Neural progenitor cell (in vitro differentiated cells): Measurements from ENCODE around the gene RYR3. TPM values are rescaled to one million over a fixed set of nuclear protein-coding genes. Genes with fewer than 3 reads are reported as not detected.
A peak's percentile ranks its signal among the peaks of the same experiment; 100 is the strongest.

Source experiments
- DNase-seq: peaks from one replicate; pipeline ENCODE4 v3.0.0-alpha.2; 2016; ENCODE audit warnings: low spot score
- H2AFZ ChIP-seq: fragments of 200-600 bp; sonication (generic); replicated peaks from 2 replicates; pipeline ENCODE4 v1.6.1; 2016; ENCODE audit warnings: antibody characterized with exemption
- H3F3A ChIP-seq: fragments of 200-600 bp; sonication (generic); 2 replicates; pipeline ENCODE4 v1.6.1; 2016; ENCODE audit warnings: antibody characterized with exemption, low read depth
- H3K27ac ChIP-seq: fragments of 200-600 bp; sonication (generic); 2 replicates; pipeline ENCODE4 v1.5.1; 2016; ENCODE audit warnings: mild to moderate bottlenecking
- H3K27me3 ChIP-seq: fragments of 200-600 bp; sonication (generic); 2 replicates; pipeline ENCODE4 v1.6.1; 2016; ENCODE audit warnings: mild to moderate bottlenecking, moderate library complexity
- H3K36me3 ChIP-seq: fragments of 200-600 bp; sonication (generic); 2 replicates; pipeline ENCODE4 v1.5.1; 2016
- H3K4me1 ChIP-seq: fragments of 200-600 bp; sonication (generic); 2 replicates; pipeline ENCODE4 v1.6.1; 2016; ENCODE audit warnings: mixed run types
- H3K4me2 ChIP-seq: fragments of 200-600 bp; sonication (generic); 2 replicates; pipeline ENCODE4 v1.6.1; 2016
- H3K4me3 ChIP-seq: fragments of 200-600 bp; sonication (generic); 2 replicates; pipeline ENCODE4 v1.5.1; 2016
- H3K79me2 ChIP-seq: fragments of 200-600 bp; sonication (generic); 2 replicates; pipeline ENCODE4 v1.6.1; 2016; ENCODE audit warnings: low read depth
- H3K9ac ChIP-seq: fragments of 200-600 bp; sonication (generic); 2 replicates; pipeline ENCODE4 v1.6.1; 2016
- H3K9me3 ChIP-seq: fragments of 200-600 bp; sonication (generic); 2 replicates; pipeline ENCODE4 v1.5.1; 2016; ENCODE audit warnings: low read depth
- H4K20me1 ChIP-seq: fragments of 200-600 bp; sonication (generic); 2 replicates; pipeline ENCODE4 v1.6.1; 2016; ENCODE audit warnings: low read depth
- H3K27ac Mint-ChIP-seq: 3 replicates; pipeline ENCODE4 v1.8.0; 2021; ENCODE audit warnings: mixed read lengths
- H3K27me3 Mint-ChIP-seq: 2 replicates; pipeline ENCODE4 v1.8.0; 2022; ENCODE audit warnings: low read depth, mild to moderate bottlenecking, inconsistent platforms, moderate library complexity, mixed read lengths; ENCODE audit not compliant: insufficient read depth
- H3K36me3 Mint-ChIP-seq: 3 replicates; pipeline ENCODE4 v1.8.0; 2021; ENCODE audit warnings: mixed read lengths
- H3K4me1 Mint-ChIP-seq: 3 replicates; pipeline ENCODE4 v1.8.0; 2021; ENCODE audit warnings: mixed read lengths
- H3K4me3 Mint-ChIP-seq: 3 replicates; pipeline ENCODE4 v1.8.0; 2021; ENCODE audit warnings: mild to moderate bottlenecking, moderate library complexity, mixed read lengths
- H3K9me3 Mint-ChIP-seq: 3 replicates; pipeline ENCODE4 v1.8.0; 2020; ENCODE audit warnings: mixed read lengths
- EZH2 ChIP-seq: fragments of 200-600 bp; sonication (generic); IDR thresholded peaks from 2 replicates; pipeline ENCODE4 v1.6.1; 2017; ENCODE audit warnings: antibody characterized with exemption, mild to moderate bottlenecking, moderate library complexity
- EZH2phosphoT487 ChIP-seq: fragments of 200-600 bp; sonication (generic); IDR thresholded peaks from 2 replicates; pipeline ENCODE4 v1.6.1; 2017; ENCODE audit warnings: antibody characterized with exemption
- total RNA-seq: library from RNA; depleted of rRNA; stranded (reverse); fragments of >200 nt; gene quantifications from 2 replicates; pipeline ENCODE4 v1.2.3, GENCODE V29; 2015; ENCODE audit warnings: low replicate concordance
- TF ChIP-seq, protein P1 (sequence below): fragments of 200-600 bp; sonication (generic); IDR thresholded peaks from 2 replicates; pipeline ENCODE4 v1.5.1; 2017; ENCODE audit warnings: antibody characterized with exemption, mild to moderate bottlenecking

The RYR3 gene
- total RNA-seq, 1 donor from 2014 or later: 2.1 TPM

DNA sequence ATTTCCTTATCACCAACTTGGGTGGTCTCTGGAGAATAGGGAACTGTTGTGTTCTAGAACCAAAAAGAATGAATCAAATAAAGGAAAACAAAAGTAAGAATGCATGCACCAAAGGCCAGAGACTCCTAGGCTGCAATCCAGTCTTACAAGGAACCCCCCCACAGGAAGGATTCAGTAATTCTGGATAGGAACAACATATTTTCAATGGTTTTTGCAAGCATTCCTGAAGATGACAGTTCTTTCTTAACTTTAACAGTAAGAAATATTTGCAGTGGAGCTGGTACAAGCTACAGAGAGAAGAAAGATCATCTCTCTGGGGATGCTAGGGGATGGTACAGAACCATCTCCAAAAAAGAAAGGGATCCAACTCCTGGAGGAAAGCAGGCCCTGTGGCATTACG, 541.3 kb downstream of the RYR3 start:
- Histone ChIP-seq H3K9ac (no peak overlapping the region), H3K4me1 (no peaks in the 10 kb centered on the region), H3F3A (no peaks in the 10 kb centered on the region), H3K9me3 (no peaks in the 10 kb centered on the region), H3K79me2 (no peaks in the 10 kb centered on the region), H3K36me3 (no peaks in the 10 kb centered on the region), H3K27ac (no peak overlapping the region), H2AFZ (no peak overlapping the region), H3K4me3 (no peak overlapping the region), H4K20me1 (no peaks in the 10 kb centered on the region), H3K4me2 (no peak overlapping the region), H3K27me3 (no peaks in the 10 kb centered on the region)
- no peaks in the 10 kb centered on the region for H3K27me3 Mint-ChIP-seq
- no peak for TF ChIP-seq EZH2
- TF ChIP-seq EZH2phosphoT487: no peak
- TF ChIP-seq, protein P1, sequence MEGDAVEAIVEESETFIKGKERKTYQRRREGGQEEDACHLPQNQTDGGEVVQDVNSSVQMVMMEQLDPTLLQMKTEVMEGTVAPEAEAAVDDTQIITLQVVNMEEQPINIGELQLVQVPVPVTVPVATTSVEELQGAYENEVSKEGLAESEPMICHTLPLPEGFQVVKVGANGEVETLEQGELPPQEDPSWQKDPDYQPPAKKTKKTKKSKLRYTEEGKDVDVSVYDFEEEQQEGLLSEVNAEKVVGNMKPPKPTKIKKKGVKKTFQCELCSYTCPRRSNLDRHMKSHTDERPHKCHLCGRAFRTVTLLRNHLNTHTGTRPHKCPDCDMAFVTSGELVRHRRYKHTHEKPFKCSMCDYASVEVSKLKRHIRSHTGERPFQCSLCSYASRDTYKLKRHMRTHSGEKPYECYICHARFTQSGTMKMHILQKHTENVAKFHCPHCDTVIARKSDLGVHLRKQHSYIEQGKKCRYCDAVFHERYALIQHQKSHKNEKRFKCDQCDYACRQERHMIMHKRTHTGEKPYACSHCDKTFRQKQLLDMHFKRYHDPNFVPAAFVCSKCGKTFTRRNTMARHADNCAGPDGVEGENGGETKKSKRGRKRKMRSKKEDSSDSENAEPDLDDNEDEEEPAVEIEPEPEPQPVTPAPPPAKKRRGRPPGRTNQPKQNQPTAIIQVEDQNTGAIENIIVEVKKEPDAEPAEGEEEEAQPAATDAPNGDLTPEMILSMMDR: no peak
- no peaks in the 10 kb centered on the region for H3K9me3 Mint-ChIP-seq
- H3K4me1 Mint-ChIP-seq: peaks cover 2% of the 10 kb centered on the region
- DNase-seq: peak; percentile 12
- H3K4me3 Mint-ChIP-seq: no peak overlapping the region
- H3K27ac Mint-ChIP-seq: no peak overlapping the region
- no peaks in the 10 kb centered on the region for H3K36me3 Mint-ChIP-seq

DNA sequence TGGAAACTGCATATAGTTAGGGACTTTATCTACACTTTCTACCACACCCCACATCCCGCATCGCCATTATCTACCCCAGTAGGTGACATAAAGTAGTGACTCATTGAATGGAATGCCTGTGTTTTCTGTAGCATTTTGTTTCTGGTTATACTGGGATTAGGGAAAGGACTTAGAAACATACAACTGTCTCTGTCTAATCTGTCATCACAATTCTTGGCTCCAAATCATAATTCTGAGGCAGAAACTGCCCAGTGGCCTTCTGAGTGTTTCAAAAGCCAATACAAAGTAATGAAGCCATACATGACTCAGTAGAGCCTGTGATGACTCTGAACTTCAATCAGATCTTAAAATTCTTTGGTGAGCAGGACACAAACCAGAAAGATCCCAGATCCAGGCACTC, 541.8 kb downstream of the RYR3 start:
- no peaks in the 10 kb centered on the region for H3K4me1 Mint-ChIP-seq
- H4K20me1 ChIP-seq: no peaks in the 10 kb centered on the region
- H3K9ac ChIP-seq: no peak overlapping the region
- no peak overlapping the region for H3K27ac ChIP-seq
- no peaks in the 10 kb centered on the region for H3K36me3 ChIP-seq
- H3K9me3 ChIP-seq: no peaks in the 10 kb centered on the region
- no peaks in the 10 kb centered on the region for H3K27me3 Mint-ChIP-seq
- H3K27me3 ChIP-seq: no peaks in the 10 kb centered on the region
- H3K9me3 Mint-ChIP-seq: no peaks in the 10 kb centered on the region
- H3K4me2 ChIP-seq: no peak overlapping the region
- no peaks in the 10 kb centered on the region for H3K36me3 Mint-ChIP-seq
- H3F3A ChIP-seq: no peaks in the 10 kb centered on the region
- no peak overlapping the region for H2AFZ ChIP-seq
- no peak overlapping the region for H3K4me3 Mint-ChIP-seq
- TF ChIP-seq EZH2phosphoT487: no peak
- TF ChIP-seq, protein P1: no peak
- TF ChIP-seq EZH2: no peak
- H3K4me1 ChIP-seq: no peaks in the 10 kb centered on the region
- no peaks in the 10 kb centered on the region for H3K79me2 ChIP-seq
- no peak overlapping the region for H3K27ac Mint-ChIP-seq
- no peak overlapping the region for H3K4me3 ChIP-seq
- DNase-seq: no peak

DNA sequence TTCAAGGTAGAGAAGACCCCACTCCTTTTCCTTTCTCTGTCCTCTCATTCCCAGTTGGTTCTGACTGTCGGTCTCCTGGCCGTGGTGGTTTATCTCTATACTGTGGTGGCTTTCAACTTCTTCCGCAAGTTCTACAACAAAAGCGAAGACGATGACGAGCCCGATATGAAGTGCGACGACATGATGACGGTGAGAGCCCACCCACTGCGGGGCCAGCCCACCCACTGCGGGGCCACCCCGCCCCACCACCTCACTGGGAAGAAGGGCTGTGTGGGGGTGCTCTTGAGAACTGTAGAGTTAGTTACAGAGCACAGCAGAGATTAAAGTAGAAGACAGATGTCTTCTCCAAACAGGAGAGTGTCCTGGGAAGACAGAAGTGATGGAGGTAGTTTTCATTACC, 547.0 kb downstream of the RYR3 start:
- DNase-seq: no peak

More for the DNA sequence above, 547.0 kb downstream of the RYR3 start:
- Mint-ChIP-seq H3K9me3 (no peaks in the 10 kb centered on the region), H3K27ac (no peak overlapping the region), H3K4me3 (no peak overlapping the region), H3K36me3 (no peaks in the 10 kb centered on the region), H3K27me3 (no peaks in the 10 kb centered on the region), H3K4me1 (no peaks in the 10 kb centered on the region)
- Histone ChIP-seq H3K27ac (no peak overlapping the region), H3K4me2 (no peak overlapping the region), H3K4me3 (no peak overlapping the region), H3K79me2 (no peaks in the 10 kb centered on the region), H3K9ac (no peak overlapping the region), H3K36me3 (no peaks in the 10 kb centered on the region), H3K9me3 (no peaks in the 10 kb centered on the region), H4K20me1 (no peaks in the 10 kb centered on the region), H2AFZ (no peak overlapping the region), H3K27me3 (no peaks in the 10 kb centered on the region), H3K4me1 (no peaks in the 10 kb centered on the region), H3F3A (no peaks in the 10 kb centered on the region)
- TF ChIP-seq EZH2phosphoT487 (no peak), EZH2 (no peak)
- TF ChIP-seq, protein P1: no peak
